ENCODE results near the gene SLC5A6.

SLC5A6 gene

GRCh38 chr2:27205206-27205605, 6.9 kb downstream of the SLC5A6 start:
- Histone ChIP-seq H3K27me3 (ENCODE audit: insufficient read depth, low read length) (no peaks in the 10 kb centered on the region), H3K4me3 (ENCODE audit: low read depth, low read length, poor library complexity, severe bottlenecking) (no peak overlapping the region), H3K9me3 (ENCODE audit: low read length) (no peaks in the 10 kb centered on the region), H4K20me1 (ENCODE audit: insufficient read depth, low read length) (no peaks in the 10 kb centered on the region), H3F3A (ENCODE audit: insufficient read depth, low read length) (no peaks in the 10 kb centered on the region), H3K79me2 (ENCODE audit: insufficient read depth, low read length) (no peaks in the 10 kb centered on the region), H3K4me1 (ENCODE audit: insufficient read depth, low read length, severe bottlenecking) (peaks cover 8% of the 10 kb centered on the region), H3K4me2 (ENCODE audit: low read length) (no peak overlapping the region), H3K9ac (ENCODE audit: low read length) (no peak overlapping the region), H3K9me2 (ENCODE audit: low read depth, low read length) (no peaks in the 10 kb centered on the region), H3K36me3 (ENCODE audit: insufficient read depth, low read length) (peaks cover 80% of the 10 kb centered on the region), H2AFZ (ENCODE audit: low read length) (no peak overlapping the region), H3K27ac (ENCODE audit: low read depth, low read length, poor library complexity, severe bottlenecking) (no peak overlapping the region)
- TF ChIP-seq EZH2 (IDR thresholded peaks at IDR 0.05; ENCODE audit: borderline replicate concordance, low read length) (no peak), CTCF (IDR thresholded peaks at IDR 0.05; ENCODE audit: low read length) (no peak)

- H3K36me3 ChIP-seq (ENCODE audit: insufficient read depth, low read length) = peaks cover 87% of the 10 kb centered on the region
- no peak overlapping the region for H3K27ac ChIP-seq (ENCODE audit: low read depth, low read length, poor library complexity, severe bottlenecking)
Measured at GRCh38 chr2:27204566-27204965, 7.5 kb downstream of the SLC5A6 start.

GRCh38 chr2:27203741-27204140, 8.3 kb downstream of the SLC5A6 start:
- no peaks in the 10 kb centered on the region for H3K9me3 ChIP-seq (ENCODE audit: low read length)

More at GRCh38 chr2:27204566-27204965, 7.5 kb downstream of the SLC5A6 start:
- TF ChIP-seq CTCF (IDR thresholded peaks at IDR 0.05; ENCODE audit: low read length) = no peak
- no peak for TF ChIP-seq EZH2 (IDR thresholded peaks at IDR 0.05; ENCODE audit: borderline replicate concordance, low read length)
- Histone ChIP-seq H3K4me2 (ENCODE audit: low read length) (no peak overlapping the region), H3F3A (ENCODE audit: insufficient read depth, low read length) (no peaks in the 10 kb centered on the region), H3K9me2 (ENCODE audit: low read depth, low read length) (no peaks in the 10 kb centered on the region), H3K9me3 (ENCODE audit: low read length) (no peaks in the 10 kb centered on the region), H3K9ac (ENCODE audit: low read length) (no peak overlapping the region), H3K27me3 (ENCODE audit: insufficient read depth, low read length) (no peaks in the 10 kb centered on the region), H2AFZ (ENCODE audit: low read length) (no peak overlapping the region), H3K79me2 (ENCODE audit: insufficient read depth, low read length) (no peaks in the 10 kb centered on the region), H3K4me1 (ENCODE audit: insufficient read depth, low read length, severe bottlenecking) (peaks cover 1% of the 10 kb centered on the region), H3K4me3 (ENCODE audit: low read depth, low read length, poor library complexity, severe bottlenecking) (no peak overlapping the region), H4K20me1 (ENCODE audit: insufficient read depth, low read length) (no peaks in the 10 kb centered on the region)

More at GRCh38 chr2:27203741-27204140, 8.3 kb downstream of the SLC5A6 start:
- no peaks in the 10 kb centered on the region for H3K27me3 ChIP-seq (ENCODE audit: insufficient read depth, low read length)
- no peaks in the 10 kb centered on the region for H3K9me2 ChIP-seq (ENCODE audit: low read depth, low read length)
- no peaks in the 10 kb centered on the region for H4K20me1 ChIP-seq (ENCODE audit: insufficient read depth, low read length)
- no peaks in the 10 kb centered on the region for H3F3A ChIP-seq (ENCODE audit: insufficient read depth, low read length)
- TF ChIP-seq EZH2 (IDR thresholded peaks at IDR 0.05; ENCODE audit: borderline replicate concordance, low read length) (no peak), CTCF (IDR thresholded peaks at IDR 0.05; ENCODE audit: low read length) (no peak)
- peaks cover 84% of the 10 kb centered on the region for H3K36me3 ChIP-seq (ENCODE audit: insufficient read depth, low read length)
- no peaks in the 10 kb centered on the region for H3K4me1 ChIP-seq (ENCODE audit: insufficient read depth, low read length, severe bottlenecking)
- H3K4me3 ChIP-seq (ENCODE audit: low read depth, low read length, poor library complexity, severe bottlenecking) = no peak overlapping the region
- no peak overlapping the region for H2AFZ ChIP-seq (ENCODE audit: low read length)
- H3K79me2 ChIP-seq (ENCODE audit: insufficient read depth, low read length) = no peaks in the 10 kb centered on the region
- H3K4me2 ChIP-seq (ENCODE audit: low read length) = no peak overlapping the region
- H3K27ac ChIP-seq (ENCODE audit: low read depth, low read length, poor library complexity, severe bottlenecking) = no peak overlapping the region
- H3K9ac ChIP-seq (ENCODE audit: low read length) = no peak overlapping the region
